GM21825 (cell line): ENCODE results near the gene AREG.

Source experiments
- ATAC-seq: cut with Tn5 transposase; IDR thresholded peaks from one replicate; pipeline ENCODE4 v1.9.1; 2021; ENCODE audit warnings: mild to moderate bottlenecking, moderate library complexity; ENCODE audit not compliant: unreplicated experiment

Gene AREG

DNA sequence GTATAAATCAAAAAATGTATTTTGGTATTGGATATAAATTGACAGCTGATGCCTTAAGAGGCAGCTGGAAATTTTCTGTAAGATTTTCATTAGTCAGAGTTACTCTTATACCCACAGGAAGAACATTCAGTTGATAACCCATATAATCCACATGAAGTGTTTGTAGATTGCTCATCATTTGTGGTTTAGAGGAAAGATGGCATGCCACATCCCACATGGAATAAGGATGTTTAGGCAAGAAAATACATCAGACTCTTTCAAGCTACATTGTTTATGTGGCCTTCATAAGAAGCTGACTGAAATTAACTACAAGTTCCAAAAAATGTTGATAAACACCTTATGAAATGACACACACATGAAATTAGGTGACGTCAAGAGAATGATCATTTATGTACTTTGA, 56.6 kb downstream of the AREG start:
- ATAC-seq: no peak

- no peak for ATAC-seq
These were observed 58.6 kb downstream of the AREG start for GRCh38 chr4:74503580-74503979.

- no peak for ATAC-seq
These were observed 59.3 kb downstream of the AREG start for GRCh38 chr4:74504212-74504611.
